GM20000 (cell line): ENCODE results near the gene TVP23A.

Experiments used
- DNase-seq: peaks from one replicate; pipeline ENCODE4 v3.0.0; 2012; ENCODE audit warnings: low spot score
- TF ChIP-seq, protein P1 (sequence below): IDR thresholded peaks from 2 replicates; pipeline ENCODE4 v1.5.1; 2012; ENCODE audit warnings: mild to moderate bottlenecking, control low read depth; ENCODE audit errors: extremely low read depth, missing control alignments

Gene TVP23A

DNA sequence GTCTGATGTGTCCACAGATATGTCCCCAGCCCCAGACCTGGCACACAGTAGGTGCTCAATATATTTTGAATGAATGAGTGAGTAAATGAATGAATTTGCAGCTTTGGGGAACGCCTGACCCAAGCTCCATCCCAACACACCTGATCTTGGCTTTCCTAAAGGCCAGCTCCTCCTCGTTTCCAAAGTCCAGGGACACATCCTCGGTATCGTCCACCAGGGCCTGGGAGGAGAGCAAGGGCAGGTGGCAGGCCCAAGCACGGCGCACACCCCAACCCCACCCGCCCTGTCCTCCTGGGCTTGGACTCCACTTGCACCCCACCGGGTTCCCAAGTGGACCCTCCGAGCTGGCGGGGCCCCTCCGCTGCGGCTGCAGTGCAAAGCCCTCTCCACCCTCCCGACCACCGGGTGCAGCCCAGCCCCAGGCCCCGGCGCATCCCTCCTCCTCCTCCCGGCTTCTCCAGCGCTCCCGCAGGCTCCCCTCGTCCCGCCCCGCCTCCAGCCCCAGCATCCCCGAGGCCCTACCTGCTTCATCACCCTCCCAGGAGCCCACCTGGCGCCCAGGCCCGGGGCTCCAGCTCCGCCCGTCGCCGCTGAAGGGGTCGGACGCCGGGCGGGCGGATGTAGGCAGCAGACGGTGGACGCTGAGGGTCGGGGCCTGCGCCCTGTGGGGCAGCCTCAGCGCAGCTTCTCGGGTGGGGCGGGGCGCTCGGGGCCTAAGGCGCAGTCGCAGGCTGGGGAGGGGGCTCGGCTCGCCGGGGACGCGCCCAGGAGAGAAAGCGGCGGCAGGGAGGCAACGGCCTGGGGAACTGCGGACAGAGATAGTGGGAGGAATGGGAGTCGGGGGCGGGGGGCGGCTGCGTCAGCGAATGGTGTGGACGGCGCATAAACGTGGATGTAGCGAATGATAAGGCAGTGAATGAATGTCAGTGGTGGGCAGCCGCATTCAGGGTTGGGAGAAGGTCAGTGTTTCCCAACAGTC is at the start of gene TVP23A:
TSS of gene TVP23A (minus strand) at position 832 of the 979 bp plus-strand sequence. CDS start at position 531, 301 bp downstream.
- TF ChIP-seq, protein P1, sequence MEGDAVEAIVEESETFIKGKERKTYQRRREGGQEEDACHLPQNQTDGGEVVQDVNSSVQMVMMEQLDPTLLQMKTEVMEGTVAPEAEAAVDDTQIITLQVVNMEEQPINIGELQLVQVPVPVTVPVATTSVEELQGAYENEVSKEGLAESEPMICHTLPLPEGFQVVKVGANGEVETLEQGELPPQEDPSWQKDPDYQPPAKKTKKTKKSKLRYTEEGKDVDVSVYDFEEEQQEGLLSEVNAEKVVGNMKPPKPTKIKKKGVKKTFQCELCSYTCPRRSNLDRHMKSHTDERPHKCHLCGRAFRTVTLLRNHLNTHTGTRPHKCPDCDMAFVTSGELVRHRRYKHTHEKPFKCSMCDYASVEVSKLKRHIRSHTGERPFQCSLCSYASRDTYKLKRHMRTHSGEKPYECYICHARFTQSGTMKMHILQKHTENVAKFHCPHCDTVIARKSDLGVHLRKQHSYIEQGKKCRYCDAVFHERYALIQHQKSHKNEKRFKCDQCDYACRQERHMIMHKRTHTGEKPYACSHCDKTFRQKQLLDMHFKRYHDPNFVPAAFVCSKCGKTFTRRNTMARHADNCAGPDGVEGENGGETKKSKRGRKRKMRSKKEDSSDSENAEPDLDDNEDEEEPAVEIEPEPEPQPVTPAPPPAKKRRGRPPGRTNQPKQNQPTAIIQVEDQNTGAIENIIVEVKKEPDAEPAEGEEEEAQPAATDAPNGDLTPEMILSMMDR = no peak
- no peak for DNase-seq

DNA sequence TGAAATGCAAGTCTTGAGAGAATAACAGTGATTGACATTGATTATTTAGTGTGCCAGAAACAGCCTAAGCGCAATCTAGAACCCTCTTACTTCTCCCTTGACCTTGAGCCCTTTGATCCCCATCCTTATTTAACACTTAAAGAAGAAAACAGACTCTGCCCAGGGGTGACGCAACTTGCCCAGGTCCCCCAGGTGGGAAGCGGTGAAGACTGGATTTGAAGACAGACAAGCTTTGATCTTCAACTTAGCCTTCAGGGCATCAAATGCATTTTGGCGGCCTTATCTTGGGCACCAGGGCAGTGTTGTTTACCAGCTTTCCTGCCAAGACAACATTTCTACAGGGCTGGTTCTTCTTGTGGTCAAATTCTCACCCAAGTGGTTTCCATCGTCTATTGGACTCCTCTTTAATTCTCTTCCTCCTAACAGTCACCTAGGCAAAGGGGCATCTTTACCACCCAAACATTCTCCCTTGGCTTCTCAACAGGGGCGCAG is 49.6 kb upstream of the TVP23A start:
- TF ChIP-seq, protein P1 = no peak
- DNase-seq = no peak

DNA sequence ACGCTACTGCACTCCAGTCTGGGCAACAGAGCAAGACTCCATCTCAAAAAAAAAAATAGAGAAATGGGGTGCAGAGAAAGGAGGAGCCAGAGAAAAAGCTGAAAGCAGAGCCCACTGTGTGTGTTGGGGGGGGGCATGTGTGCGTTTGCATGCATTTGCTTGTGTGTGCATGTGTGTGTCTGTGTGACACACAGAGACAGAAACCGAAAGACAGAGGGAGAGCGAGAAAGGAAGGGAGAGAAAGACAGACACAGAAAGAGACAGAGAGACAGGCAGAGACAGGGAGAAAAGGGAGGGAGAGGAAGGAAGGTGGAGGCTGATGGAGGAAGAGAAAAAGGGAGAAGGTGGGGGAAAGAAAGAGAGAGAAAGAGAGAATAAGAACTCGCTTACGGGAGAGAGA is 48.6 kb upstream of the TVP23A start:
- DNase-seq = no peak
- TF ChIP-seq, protein P1 = no peak

DNA sequence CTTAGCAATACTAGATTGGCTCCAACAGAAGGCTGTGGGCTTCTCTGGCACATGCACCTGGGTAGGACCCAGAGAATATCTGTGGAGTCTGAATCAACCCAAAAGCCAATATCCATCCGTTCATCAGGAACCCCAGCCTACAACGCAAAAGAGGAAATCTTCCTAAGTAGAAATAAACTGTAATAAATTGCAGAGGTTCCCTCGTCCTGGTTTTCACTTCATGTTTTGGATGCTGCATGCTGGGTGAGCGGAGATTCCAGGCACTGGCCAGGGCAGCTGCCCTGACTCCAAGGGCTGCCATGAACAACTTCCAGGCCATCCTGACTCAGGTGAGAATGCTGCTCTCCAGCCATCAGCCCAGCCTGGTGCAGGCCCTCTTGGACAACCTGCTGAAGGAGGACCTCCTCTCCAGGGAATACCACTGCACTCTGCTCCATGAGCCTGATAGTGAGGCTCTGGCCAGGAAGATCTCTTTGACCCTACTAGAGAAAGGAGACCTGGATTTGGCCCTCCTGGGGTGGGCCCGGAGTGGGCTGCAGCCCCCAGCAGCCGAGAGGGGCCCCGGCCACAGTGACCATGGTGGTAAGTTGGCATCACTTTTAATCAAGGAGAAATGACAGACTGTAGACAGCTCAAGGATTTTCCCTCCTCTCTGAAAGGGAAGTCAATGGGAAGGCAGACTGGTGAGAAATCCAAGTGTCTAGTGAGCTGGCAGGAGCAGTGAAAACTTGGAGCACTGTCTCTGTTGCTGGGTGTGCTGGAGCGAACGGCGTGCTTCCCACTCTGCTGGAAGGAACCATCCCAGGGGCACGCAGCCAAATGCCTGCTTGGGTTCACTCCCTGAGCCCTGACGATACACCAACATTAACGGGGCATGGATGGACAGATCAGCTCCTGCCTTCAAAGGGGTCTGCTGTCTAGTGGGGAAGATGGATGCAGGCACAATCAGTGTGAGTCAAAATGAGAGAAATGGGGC is 47.7 kb upstream of the TVP23A start:
- DNase-seq = no peak
- TF ChIP-seq, protein P1 = no peak

DNA sequence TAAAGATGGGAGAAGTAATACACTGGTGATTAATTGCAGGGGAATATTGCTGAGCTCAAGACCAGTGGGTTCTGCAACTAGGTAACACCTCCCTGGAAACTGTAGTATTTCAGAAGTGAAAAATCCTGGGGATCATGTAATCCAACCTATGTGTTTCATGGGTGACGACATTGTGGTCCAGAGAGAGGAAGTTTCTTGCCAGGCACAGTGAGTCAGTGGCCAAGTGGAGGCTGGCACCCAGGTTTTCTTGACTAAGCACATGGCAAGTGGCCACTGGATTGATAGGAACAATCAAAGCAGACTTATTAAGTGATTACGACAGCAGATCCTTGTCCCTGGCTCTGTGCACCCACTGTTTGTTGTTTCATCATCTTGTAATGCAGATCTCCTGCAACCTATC is 43.8 kb upstream of the TVP23A start:
- no peak for DNase-seq
- TF ChIP-seq, protein P1 = no peak

DNA sequence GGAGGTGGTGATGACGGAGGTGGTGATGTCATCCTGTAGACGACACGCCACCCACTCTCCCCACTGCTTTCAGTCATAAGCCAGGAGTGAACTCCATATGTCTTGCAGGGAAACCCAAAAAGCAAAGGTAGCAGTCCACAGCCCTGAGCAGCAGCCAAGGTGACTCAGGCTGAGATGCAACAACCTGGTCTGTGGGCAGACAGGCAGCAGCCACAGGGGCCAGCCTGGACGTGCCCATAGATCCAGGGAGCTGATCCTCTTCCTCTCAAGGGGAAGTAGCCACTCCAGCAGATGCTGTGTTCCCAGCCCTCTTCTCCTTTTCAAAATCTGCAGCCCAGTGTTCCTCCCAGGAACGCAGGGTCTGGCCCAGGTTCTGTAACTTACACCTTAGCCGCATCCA is 41.1 kb upstream of the TVP23A start:
- DNase-seq = no peak

More for the DNA sequence above, 41.1 kb upstream of the TVP23A start:
- TF ChIP-seq, protein P1 = no peak
